NCI-H2107 treated with DMSO at 0.1 percent for 48 hours (cell line): ENCODE data around the gene NIF3L1.

Experiments
- DNase-seq: peaks from one replicate; lab custom pipeline; 2025; ENCODE audit not compliant: unreplicated experiment; lab: John Stamatoyannopoulos, UW

The NIF3L1 gene, protein sequence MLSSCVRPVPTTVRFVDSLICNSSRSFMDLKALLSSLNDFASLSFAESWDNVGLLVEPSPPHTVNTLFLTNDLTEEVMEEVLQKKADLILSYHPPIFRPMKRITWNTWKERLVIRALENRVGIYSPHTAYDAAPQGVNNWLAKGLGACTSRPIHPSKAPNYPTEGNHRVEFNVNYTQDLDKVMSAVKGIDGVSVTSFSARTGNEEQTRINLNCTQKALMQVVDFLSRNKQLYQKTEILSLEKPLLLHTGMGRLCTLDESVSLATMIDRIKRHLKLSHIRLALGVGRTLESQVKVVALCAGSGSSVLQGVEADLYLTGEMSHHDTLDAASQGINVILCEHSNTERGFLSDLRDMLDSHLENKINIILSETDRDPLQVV

DNA sequence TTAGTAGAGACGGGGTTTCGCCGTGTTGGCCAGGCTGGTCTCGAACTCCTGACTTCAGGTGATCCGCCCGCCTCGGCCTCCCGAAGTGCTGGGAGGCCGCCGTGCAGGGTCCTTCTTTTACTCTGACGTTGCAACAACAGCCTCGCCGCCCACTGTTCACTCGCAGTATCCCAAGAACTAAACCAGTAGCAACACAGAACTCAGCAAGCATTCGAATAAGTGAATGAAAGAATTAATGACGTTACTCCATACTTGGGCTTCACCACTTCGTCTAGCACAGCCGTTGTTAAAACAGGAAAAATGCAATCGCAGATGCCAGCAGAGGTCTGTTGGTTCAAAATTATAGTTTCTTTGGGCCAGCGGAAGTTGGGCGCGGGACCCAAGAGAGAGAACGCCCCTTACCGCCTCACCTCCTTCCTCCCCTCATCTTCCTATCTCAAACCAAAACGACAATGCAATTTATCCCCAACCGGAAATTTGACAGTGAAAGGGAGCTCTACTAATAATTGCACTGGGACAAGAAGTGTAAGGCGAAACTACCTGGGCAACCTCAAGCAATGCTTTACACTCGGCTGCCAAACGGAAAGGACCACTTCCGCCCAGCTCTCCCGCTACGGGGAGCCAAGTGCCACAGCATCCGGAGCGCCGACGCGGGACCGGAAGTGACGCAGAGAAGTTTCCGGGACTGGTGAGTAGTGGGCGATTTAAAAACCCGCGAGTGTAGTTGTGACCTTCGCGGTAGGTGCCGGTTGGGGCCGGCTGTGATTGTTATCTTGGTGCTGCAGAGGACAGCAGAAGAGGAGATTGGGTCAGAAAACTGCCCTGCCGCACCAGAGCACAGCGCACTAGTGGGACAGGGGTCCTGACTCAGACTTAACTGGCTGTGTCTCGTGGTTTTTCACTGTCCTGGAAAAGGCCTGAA is at the start of gene NIF3L1, which contains the start of gene PPIL3:
Gene NIF3L1 (plus strand): TSS at position 668 of the 922 bp plus-strand sequence. CDS start 2,573 bp downstream, outside the sequence.
Gene PPIL3 (minus strand): TSS at position 374 of the 922 bp plus-strand sequence. CDS start 1,462 bp downstream, outside the sequence.
- DNase-seq, result peak; percentile 87

DNA sequence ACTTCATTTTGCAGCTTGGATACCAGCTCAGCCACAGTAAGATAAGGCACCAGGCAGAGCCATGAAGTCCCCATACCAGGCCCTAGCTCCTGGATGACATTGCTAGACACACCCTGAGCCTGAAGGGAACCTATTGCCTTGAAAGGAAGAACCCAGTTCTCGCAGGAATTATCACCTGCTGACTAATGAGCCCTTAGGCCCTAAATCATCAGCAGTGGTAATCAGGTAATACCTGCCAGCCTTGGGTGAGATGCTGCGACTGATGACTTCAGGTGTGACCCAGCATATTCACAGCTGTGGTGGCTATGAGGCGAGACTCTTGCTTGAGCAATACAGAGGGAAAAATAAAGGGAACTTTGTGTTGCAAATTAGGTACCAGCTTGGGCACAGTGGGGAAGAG is 49.7 kb upstream of the NIF3L1 start:
- DNase-seq, result no peak

DNA sequence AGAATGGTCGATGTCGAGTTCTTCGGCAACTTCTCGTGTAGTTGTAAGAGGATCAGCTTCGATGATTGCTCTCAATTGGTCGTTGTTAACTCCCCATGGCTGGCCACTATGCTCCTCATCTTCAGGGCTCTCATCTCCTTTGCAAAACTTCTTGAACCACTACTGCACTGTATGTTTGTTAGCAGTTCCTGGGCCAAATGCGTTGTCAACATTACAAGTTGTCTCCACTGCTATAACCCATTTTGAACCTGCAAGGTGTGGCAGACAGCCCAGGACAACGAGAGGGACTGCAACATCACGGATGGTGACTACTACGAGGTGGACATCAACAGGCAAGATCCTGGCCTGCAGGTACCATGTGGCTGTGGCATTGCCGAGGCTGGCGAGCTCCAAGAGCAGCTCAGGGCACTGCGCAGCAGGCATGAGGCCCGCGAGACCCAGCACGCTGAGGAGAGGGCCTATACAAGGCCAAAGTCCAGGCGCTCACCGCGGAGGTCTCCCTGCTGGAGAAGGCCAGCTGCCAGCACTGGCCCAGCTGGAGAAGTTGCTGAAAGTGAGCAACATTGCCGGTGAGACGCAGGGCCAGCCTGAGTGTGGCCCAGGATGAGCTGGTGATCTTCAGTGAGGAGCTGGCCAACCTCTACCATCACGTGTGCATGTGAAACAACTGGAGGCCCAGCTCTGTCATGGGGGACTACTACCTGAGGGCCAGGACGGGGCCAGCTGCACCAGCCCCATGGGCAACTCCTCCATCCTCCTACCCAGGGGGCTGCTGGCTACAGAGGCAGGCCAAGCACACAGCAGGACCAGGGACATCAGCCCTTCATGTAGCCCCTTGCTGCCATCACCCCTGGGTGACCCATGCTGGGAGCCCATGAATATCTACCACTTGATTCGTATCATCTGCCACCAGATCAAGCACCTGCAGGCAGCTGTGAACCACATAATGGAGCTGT is 44.9 kb upstream of the NIF3L1 start:
- no peak for DNase-seq

DNA sequence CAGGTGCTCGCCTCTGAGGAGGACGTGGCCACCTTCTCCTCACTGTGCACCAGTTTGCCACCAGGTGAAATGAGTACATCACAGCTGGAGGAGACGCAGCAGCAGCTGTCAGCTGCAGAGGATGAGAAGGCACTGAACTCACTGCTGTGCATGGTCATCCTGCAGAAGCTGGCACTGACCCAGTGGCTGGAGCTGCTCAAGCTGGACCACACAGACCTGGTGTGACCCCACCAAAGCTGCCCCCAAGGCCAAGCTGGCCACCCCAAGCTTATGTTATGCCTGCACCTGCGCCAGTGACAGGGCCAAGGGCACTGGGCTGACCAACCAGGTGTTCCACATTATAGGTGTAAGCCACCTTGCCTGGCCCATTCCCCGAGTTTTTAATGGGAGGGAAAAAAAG is 44.0 kb upstream of the NIF3L1 start:
- no peak for DNase-seq

DNA sequence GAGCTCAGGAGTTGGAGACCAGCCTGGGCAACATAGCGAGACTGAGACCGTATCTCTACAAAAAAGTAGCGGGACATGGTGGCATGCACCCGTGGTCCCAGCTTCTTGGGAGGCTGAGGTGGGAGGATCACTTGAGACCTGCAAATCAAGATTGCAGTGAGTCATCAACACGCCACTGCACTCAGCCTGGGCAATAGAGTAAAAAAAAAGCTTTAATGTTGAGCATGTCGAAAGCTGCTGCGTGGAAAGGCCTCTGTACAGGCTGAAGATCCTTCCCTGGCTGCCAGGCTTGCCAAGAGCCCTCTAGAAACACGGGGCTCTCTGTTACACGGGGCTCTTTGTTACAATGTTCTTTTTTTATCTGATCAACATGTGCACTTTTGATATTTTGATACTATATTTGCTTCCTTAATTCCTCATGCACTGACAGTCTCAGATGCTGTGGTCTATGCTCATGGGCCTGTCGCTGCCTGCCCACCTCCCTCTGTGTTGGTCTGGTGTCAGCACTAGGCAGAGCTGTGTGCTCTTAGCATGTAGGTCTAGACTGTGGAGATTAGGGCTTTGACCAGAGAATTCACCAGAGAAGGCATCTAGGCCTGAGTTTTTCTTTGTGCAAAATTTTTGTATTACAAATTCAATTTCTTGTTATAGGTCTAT is 43.4 kb upstream of the NIF3L1 start:
- no peak for DNase-seq

DNA sequence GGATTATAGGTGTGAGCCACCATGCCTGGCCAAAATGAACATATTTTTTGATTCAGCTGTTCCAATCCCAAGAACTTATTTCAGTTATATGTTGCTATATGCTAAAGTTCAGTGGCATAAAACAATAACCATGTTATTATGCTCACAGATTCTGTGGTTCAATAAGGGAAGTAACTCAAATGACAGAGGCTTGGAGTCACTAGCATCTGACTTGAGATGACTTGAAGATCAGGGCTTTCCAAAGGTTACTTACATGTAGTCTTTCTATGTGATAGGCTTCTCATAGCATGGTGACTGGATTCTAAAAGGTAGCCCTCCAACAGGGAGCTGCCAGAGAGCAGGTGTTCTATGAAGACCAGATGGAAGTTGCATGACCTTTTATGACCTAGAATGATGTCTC is 41.9 kb upstream of the NIF3L1 start:
- no peak for DNase-seq

DNA sequence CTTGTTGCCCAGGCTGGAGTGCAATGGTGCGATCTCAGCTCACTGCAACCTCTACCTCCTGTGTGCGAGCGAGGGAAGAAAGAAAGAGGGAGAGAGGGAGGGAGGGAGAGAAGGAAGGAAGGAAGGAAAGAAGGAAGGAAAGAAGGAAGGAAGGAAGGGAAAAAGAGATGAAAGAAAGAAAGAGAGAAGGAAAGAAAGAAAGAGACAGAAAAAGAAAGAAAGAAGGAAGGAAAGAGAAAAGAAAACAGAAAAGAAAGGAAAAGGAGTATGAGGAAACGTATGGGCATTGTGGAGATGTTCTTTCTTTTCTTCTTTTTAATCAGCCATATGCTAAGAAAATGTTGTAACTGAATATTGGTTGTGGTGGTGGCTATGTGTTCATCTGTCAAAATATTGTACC is 41.2 kb upstream of the NIF3L1 start:
- DNase-seq, result no peak

DNA sequence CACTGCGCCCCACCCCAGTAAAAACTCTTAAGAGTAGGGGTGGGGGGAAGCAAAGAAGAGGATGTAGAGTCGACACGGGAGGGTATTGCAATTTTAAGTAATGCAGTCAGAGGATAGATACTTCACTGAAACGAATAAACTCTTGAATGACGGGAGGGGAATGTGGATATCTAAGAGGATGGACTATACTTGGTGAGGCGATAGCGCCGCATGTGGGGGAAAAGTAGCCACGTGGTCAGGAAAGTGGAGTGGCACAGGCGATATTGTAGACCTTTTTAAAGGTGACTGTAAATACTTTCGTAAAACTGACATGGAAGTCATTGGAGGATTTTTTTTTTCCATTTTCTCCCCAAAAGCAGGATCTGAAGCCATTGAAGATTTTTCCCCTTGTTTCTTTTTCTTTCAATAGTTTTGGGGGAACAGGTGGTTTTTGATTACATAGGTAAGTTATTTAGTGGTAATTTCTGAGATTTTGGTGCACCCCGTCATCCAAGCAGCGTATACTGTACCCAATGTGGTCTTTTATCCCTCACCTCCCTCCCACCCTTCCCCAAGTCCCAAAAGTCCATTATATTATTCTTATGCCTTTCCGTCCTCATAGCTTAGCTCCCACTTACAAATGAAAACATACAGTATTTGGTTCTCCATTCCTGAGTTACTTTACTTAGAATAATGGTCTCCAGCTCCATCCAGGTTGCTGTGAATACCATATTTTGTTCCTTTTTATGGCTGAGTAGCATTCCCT is 38.5 kb upstream of the NIF3L1 start:
- no peak for DNase-seq

DNA sequence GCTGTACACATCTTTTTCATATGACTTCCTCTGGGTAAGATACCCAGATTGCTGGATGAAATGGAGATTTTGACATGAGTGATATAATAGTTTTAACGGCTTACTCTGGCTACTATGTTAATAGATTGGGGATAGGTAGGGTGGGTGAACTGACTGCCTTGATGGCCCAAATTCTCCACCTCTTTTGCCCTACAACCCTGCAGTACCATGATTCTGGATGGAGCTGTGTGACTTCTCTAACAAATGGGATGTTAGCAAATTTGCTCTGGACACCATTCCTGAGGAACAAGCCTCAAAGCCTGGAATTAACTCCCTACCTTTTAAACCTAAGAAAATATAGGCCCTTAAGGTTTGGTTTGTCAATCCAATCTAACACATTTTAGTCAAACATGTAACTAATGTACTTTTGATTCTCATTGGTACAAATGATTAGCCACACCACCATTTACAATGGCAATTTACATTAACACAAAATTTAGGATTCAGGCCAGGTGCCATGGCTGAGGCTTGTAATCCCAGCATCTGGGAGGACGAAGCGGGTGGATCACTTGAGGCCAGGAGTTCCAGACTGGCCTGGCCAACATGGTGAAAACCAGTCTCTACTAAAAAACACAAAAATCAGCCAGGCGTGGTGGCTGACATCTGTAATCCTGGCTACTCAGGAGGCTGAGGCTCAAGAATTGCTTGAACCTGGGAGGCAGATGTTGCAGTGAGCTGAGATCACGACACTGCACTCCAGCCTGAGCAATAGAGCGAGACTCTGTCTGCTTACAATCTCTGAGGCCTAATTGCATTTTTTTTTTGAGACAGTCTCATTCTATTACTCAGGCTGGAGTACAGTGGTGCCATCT is 37.5 kb upstream of the NIF3L1 start:
- DNase-seq, result no peak

DNA sequence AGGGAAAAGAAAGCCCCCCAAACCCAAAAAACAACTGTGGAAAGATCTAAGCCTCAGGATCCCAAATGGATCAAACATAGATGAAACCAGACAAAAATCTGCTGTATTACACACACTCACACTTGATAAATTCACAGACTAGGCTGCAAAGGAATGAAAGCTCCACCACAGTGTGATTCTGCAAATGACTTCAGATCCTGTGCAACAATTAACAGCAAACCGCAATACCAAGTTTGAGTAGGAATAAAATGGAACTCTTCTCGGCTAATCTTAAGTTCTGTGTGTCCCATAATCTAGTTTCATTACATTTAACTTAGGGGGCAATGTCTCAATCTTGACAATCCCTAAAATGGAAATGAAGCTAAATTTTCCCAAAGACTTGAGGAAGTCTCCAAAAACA is 36.6 kb upstream of the NIF3L1 start:
- DNase-seq, result no peak

DNA sequence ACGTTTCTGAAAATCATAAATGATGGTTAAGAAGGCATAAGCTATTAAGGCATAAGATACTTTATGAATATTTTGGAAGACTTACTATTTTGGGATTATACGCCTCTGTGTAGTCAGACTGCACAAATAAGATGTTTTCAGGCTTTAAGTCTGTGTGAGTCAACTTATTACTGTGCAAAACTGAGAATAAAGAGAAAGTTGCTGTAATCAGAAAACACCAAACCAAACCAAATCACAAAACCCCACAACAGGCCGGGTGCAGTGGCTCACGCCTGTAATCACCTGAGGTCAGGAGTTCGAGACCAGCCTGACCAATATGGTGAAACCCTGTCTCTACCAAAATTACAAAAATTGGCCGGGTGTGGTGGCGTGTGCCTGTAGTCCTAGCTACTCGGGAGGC is 32.4 kb upstream of the NIF3L1 start:
- DNase-seq, result no peak

DNA sequence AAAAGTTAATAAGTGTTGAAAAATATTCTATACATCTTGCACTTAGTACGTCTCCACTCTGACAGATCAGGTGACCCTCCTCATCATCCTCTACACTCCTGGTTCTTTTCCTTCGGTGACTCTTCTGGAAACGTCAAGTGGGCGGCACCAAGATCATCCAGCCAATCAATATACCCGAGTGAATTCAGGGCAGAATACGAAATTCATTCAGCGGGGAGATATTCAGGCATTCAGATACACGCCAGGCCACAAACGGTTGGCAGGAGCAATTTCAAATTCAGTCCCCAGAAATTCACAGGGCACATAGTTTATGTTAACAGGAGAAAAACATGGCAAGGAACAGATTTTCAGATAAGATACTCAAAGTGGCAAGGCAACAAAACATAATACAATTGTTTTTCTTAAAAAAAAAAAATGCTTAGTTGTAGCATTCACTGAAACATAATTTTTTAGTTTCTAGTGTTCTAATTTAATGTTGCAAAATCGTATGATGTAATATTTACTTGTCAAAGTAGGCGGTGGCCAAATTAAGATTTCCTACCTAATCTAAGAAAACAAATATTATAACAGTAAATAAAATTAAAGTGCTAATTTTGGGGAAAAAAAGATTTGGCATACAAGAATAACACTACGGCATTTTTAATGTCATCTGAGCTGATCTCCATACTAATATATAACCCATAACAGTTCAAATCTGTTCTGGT is 28.9 kb upstream of the NIF3L1 start:
- no peak for DNase-seq

DNA sequence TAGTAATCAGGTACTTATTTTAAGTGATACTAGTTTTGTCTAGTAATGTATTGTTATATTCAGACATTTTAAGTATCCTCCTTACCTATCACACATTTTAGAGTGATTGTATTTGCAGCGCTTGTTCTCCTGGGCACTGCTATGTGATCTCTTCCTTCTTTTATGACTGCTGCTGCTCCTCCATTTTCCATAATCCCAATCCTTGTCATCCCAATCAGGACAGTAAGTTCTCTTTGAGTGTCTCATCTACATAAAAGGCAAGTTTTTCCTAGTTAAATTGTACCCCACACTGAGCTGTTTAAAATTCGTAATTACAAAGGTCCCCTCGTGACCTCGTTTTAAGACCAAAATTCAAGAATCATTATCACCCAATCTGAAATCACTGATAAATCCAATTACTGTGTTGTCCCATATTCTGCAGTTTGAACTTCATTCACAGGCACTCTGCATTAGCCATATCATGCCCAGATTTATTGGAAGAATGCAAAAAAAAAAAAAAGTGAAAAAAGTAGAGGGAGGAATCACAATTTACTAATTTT is 27.5 kb upstream of the NIF3L1 start:
- no peak for DNase-seq

DNA sequence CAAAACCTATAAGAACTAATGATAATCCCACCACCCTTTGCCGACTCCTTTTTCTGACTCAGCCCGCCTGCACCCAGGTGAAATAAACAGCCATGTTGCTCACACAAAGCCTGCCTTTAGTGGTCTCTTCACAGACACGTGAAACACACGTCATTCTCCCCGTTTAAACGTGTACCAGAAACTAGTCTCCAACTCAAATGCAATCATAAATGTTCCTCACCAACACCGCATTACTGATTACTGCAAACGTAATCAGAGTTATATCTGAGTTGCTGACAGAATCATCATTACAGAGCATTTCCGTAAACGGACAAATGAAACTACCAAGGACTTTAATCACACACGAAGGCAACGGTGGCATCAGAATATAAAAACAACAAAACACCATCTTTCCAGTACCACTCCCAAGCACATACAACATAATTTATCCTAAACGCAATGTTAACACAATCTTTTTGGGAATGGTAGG is 26.6 kb upstream of the NIF3L1 start:
- DNase-seq, result no peak

DNA sequence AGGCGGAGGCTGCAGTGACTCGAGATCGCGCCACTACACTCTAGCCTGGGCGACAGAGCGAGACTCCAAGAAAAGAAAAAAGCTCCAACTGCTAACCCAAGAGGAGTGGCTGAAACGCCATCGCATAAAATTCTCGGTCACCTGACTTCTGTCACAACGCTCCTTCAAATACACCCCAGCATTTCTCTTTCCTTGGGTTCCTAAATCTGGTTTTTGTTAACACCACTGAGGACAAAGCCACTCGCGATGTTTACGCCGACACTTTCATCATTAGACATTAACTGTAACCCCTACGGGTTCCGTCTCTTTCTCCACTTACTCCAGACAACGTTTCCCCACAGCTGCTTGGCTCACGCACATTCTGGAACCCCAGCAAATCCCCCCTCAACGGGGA is 25.4 kb upstream of the NIF3L1 start:
- no peak for DNase-seq

DNA sequence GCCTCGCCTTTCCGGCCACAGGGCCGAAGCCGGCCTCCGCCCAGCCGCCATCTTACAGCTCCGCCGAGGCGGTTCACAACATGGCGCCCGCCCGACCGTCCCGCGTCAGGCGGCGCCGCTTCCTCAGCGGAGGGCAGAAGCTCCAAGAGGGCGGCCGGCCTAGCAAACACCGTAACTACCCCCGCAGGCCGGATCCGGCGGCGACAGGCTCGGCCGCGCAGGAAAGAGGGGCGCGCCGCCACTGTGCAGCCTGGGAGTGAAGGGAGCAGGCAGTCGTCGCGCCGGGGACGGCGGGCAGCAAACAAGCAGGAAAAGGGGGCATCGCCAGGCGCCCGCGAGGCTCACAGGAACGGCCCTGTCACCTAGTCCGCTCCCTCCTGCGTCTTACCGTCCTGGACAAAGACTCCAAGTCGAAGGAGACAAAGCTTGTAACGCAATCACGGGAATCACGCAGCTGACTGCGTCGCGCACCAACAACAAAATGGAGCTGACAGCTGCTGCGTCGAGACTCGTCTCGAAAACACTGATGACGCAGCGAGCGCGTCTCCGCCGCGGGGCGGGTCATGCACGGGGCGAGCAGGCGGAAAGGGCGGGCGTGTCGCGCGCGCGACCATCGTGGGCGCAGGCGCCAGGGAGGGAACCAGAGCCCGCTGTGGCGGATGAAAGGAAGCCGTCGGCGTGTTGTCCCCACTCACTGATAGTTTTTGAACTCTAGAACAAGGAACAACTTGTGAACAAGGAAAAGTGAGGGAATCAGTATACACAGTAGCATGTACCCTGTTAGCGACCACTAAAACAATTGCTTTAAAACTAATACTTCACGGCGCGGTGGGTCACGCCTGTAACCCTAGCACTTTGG is 24.8 kb upstream of the NIF3L1 start, which contains the start of gene CLK1:
Gene CLK1 (minus strand): TSS at position 483 of the 859 bp plus-strand sequence. CDS start 2,796 bp downstream, outside the sequence.
- peak; percentile 45 for DNase-seq

DNA sequence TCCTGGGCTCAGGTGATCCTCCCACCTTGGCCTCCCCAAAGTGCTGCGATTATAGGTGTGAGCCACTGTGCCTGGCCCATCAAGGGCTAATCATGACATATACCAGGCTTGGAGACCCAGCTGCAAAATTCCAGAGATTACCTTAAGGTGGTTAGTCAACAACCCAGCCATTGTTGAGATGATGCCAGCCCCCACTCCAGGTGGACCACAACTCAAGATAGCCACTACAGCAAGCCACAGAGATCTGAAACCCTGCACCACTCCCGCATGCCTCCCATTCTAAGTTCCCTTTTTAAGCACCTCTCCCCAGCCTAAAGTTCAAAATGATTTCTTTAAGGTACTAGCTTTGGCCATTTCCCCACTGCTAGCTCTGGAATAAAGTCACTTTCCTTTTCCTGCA is 20.2 kb upstream of the NIF3L1 start:
- no peak for DNase-seq
